SK-N-MC (cell line): ENCODE results near the gene HPS4.
"Not testable (repeated sequence)": the region's sequence is repeated elsewhere in the genome, so short reads cannot be mapped to it uniquely, and the experiment has no call there.

Experiments
- DNase-seq: peaks from one replicate; pipeline ENCODE4 v3.0.0-alpha.2; 2011; ENCODE audit warnings: low read depth, low spot score
- H3K27ac ChIP-seq: fragments of 200-600 bp; sonication (generic); 2 replicates; pipeline ENCODE4 v1.5.1; 2016; ENCODE audit warnings: mixed run types
- H3K36me3 ChIP-seq: fragments of 200-600 bp; sonication (generic); 2 replicates; pipeline ENCODE4 v1.6.1; 2017; ENCODE audit warnings: antibody characterized with exemption, low read length, mixed read lengths; ENCODE audit not compliant: insufficient read depth
- H3K4me3 ChIP-seq: fragments of 200-600 bp; sonication (generic); 2 replicates; pipeline ENCODE4 v1.5.1; 2016
- H3K9ac ChIP-seq: fragments of 200-600 bp; sonication (generic); 2 replicates; pipeline ENCODE4 v1.8.0; 2017; ENCODE audit warnings: mixed run types, mixed read lengths; ENCODE audit not compliant: insufficient read length
- H3K9me3 ChIP-seq: fragments of 200-600 bp; sonication (generic); 2 replicates; pipeline ENCODE4 v1.6.1; 2017; ENCODE audit warnings: low read depth, mild to moderate bottlenecking, antibody characterized with exemption, low read length, moderate library complexity, mixed read lengths
- EZH2 ChIP-seq: fragments of 200-600 bp; sonication (generic); IDR thresholded peaks from one replicate; pipeline ENCODE4 v1.6.1; 2017; ENCODE audit warnings: antibody characterized with exemption
- FOXP2 ChIP-seq: optimal IDR thresholded peaks from 2 replicates; pipeline ENCODE3; 2011; ENCODE audit warnings: mild to moderate bottlenecking, moderate library complexity; ENCODE audit not compliant: insufficient read depth; ENCODE audit errors: extremely low read length, control extremely low read depth
- POLR2AphosphoS5 ChIP-seq: IDR thresholded peaks from 2 replicates; pipeline ENCODE4 v1.6.1; 2012; ENCODE audit warnings: mild to moderate bottlenecking, low read depth, low read length, borderline replicate concordance

The HPS4 gene

DNA sequence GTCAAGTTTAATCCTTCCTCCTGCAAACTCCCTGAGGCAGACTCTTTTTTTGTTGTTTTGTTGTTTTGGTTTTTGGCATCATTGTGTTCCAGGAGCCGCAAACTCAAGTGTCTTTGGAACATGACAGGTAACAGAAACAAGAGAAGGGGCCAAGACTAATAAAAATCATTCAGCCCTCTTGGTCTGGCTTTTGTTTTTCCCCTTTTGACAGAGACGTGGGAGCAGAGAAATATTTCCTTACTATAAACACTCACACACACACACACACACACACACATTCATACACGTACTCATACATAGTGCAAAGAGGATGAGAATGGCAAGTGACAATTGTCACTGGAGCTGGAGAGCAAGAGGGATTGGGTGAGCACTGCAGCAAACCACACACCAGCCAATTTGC is 65.0 kb downstream of the HPS4 start:
- Histone ChIP-seq H3K4me3 (no peak overlapping the region), H3K9ac (no peak overlapping the region), H3K27ac (no peak overlapping the region), H3K9me3 (no peaks in the 10 kb centered on the region), H3K36me3 (no peaks in the 10 kb centered on the region)
- TF ChIP-seq POLR2AphosphoS5 = no peak
- TF ChIP-seq EZH2 = no peak
- no peak for TF ChIP-seq FOXP2
- no peak for DNase-seq

DNA sequence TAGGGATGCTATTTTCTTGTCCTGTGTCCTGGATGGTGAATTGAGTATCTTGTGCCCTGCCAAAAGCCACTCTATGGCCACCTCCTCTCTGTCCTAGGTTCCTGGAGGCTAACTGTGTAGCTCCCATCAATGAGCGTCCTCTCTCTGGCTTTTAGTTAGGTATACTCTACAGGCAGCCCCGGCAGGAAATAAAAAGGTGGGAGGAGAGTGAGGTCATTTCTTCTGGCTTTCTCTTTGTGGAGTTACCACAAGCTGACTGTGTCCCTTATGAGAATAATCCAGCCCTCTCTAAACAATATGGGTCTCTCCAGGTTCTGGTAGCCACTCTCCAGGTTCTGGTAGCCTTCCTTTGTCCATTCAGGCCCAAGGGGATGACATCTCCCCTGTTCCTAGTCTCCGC is 66.2 kb downstream of the HPS4 start:
- no peak for DNase-seq
- no peaks in the 10 kb centered on the region for H3K9me3 ChIP-seq
- H3K36me3 ChIP-seq = no peaks in the 10 kb centered on the region
- H3K9ac ChIP-seq = no peak overlapping the region
- no peak overlapping the region for H3K4me3 ChIP-seq
- TF ChIP-seq EZH2 = no peak
- TF ChIP-seq POLR2AphosphoS5 = no peak
- TF ChIP-seq FOXP2 = no peak
- no peak overlapping the region for H3K27ac ChIP-seq

DNA sequence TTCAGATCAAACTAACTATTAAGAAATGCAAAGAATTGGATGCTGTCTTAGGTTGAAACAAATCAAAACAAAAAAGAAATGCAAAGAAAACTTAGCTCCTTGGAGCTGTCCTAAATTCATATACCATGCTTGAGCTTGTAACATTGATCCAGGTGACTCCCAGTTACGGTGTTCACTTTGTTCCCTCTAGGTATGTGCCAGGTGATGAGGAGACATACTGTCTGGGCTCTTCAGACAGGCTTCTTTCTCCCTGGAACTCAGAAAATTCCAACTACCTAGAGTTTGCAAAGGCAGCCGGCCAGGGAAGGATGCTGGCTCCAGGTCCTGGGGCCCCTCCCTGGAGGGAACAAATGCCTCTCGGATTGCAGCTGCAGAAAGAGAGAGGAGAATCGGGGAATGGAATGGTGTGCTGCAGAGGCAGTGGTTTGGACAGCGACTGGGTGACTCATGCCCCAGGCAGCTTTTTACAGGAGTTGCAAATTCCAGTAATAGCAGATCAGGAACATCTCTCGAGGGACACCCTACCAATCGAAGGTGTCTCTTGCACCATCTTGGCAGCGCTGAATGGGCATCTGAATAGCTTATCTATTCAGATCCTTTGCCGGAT is 66.8 kb downstream of the HPS4 start:
- no peak overlapping the region for H3K9ac ChIP-seq
- H3K4me3 ChIP-seq = no peak overlapping the region
- H3K27ac ChIP-seq = no peak overlapping the region

DNA sequence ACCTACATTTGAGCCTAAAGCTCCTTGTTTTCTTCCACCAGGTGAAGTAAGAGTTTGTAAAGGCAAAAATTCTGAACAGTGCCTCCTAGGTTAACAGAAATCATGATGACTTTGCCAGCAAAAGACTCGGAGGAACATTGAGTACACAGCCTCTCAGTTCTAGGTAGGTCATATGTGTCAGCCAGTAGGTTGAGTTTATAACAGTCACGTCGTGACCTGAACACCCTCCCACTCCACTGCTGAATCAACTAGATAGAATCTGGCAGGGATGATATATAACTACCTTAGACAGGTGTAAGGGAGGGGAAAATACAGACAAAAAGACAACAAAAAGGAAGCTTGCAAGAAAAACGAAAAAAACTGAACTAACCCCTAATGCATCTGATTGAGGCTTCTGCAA is 67.3 kb downstream of the HPS4 start:
- H3K9me3 ChIP-seq = no peaks in the 10 kb centered on the region
- no peak overlapping the region for H3K9ac ChIP-seq
- no peaks in the 10 kb centered on the region for H3K36me3 ChIP-seq
- H3K4me3 ChIP-seq = no peak overlapping the region
- no peak for DNase-seq
- H3K27ac ChIP-seq = no peak overlapping the region
- no peak for TF ChIP-seq POLR2AphosphoS5
- TF ChIP-seq FOXP2 = no peak
- TF ChIP-seq EZH2 = no peak

More for the DNA sequence above, 66.8 kb downstream of the HPS4 start:
- Histone ChIP-seq H3K36me3 (no peaks in the 10 kb centered on the region), H3K9me3 (no peaks in the 10 kb centered on the region)
- DNase-seq = no peak
- TF ChIP-seq FOXP2 (no peak), POLR2AphosphoS5 (no peak), EZH2 (no peak)

DNA sequence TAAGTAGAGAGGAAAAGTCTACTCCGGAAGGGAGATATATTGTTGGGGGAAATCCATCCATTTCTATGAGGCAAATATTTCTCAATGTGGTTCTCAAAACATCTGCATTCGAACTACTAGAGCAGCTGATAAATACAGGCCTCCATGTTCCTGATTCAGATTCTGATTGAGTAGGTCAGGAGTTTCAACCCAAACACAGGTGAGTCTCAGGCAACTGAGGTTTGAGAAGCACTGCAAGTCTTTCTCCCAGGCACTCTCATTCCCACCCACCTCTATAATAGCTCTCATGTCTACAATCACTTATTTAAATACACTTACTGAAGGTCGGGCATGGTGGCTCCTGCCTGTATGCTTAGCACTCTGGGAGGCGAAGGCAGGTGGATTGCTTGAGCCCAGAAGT is 69.2 kb downstream of the HPS4 start:
- Histone ChIP-seq H3K9me3 (no peaks in the 10 kb centered on the region), H3K4me3 (no peak overlapping the region), H3K9ac (no peak overlapping the region), H3K36me3 (no peaks in the 10 kb centered on the region), H3K27ac (no peak overlapping the region)
- TF ChIP-seq EZH2 = no peak
- DNase-seq = no peak

DNA sequence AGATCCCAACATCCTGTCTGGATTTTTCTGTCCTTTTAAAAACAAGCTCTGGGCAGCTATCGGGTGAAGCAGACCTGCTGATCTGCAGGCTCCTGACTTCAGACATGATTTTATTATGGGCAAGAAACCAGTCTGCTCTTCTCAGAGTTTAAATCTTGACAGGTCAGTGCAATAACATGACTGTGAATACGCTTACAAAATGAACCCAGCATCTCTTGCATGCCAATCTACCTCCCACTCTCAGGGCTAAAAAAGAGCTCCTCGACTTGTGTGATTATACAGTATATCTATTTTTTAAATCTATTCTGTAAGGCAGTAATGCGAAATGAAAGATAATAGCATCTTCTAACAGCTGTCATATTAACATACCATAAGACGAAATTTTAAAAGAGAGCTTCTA is 73.2 kb downstream of the HPS4 start:
- TF ChIP-seq POLR2AphosphoS5 = no peak
- TF ChIP-seq FOXP2 = no peak
- TF ChIP-seq EZH2 = no peak
- Histone ChIP-seq H3K4me3 (no peak overlapping the region), H3K36me3 (no peaks in the 10 kb centered on the region), H3K9ac (no peak overlapping the region), H3K9me3 (no peaks in the 10 kb centered on the region), H3K27ac (no peak overlapping the region)
- DNase-seq = no peak

DNA sequence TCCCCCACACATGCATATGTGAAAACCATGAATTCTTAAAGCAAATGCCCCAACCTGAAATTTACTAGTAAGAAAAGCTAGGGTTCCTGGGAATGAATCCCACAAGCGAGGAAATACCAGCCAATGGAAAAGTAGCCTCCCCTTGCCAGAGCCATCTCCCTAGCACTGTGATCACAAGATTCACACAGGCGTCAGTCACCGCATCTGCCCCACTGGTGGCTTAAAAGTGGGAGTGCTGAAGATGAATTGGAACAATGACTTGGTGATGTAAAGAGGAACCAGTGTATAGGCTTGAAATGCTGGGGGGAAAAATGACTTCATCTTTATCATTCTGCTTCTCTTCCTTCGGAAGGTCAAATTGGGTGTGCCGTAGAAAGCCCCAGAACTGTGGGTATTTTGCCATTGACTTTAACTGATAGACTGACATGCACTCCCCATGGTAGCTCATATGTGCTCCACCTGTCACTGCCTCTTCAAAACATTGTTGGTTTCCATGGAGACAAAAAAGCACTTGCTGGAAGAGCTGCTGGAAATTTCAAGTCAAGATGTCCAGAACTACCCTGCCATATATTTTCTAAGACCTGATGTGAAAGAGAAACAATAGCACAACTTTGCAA is 73.8 kb downstream of the HPS4 start:
- H3K9ac ChIP-seq = no peak overlapping the region
- no peaks in the 10 kb centered on the region for H3K9me3 ChIP-seq
- H3K36me3 ChIP-seq = no peaks in the 10 kb centered on the region
- no peak overlapping the region for H3K27ac ChIP-seq
- DNase-seq = no peak
- H3K4me3 ChIP-seq = no peak overlapping the region
- no peak for TF ChIP-seq POLR2AphosphoS5
- no peak for TF ChIP-seq EZH2
- TF ChIP-seq FOXP2 = no peak

DNA sequence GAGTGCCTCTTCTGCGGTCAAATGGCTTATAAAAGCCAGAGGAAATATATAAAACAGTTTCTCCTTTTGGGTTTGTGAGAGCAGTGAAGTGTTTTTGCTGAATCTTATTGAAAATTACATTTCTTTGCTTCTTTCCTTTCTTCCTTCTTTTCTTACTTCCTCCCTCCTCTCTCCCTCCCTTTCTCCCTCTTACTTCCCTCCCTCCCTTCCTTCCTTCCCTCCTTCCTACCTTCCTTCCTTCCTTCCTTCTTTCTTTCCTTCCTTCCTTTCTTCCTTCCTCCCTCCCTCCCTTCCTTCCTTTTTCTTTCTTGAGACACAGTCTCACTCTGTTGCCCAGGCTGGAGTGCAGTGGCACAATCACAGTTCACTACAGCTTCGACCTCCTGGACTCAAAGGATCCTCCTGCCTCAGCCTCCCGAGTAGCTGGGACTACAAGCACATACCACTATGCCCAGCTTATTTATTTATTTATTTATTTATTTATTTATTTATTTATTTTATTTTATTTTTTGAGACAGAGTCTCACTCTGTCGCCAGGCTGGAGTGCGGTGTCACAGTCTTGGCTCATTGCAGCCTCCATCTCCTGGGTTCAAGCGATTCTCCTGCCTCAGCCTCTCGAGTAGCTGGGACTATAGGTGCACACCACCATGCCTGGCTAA is 74.9 kb downstream of the HPS4 start:
- DNase-seq, H3K9me3 ChIP-seq, H3K27ac ChIP-seq, H3K36me3 ChIP-seq, H3K9ac ChIP-seq, H3K4me3 ChIP-seq: not testable (repeated sequence)

DNA sequence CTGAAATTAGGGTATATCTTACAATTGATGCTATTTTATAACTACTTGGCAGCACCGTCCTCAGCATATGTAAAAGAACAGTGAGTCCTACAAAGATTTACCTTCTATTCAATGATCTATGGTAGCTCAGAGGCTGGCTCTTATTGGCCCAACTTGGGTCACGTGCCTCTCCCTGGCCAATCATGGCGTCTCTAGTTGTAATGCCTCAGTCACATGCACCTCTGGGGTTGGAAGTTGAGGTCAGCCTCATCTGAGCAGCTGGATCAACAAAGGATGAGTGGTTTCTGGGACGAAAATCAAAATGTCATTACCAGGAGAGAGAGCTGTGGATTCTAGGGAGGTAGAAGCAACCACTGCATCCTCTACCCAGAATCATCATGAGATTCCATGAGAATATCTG is 77.5 kb downstream of the HPS4 start:
- Histone ChIP-seq H3K4me3 (no peak overlapping the region), H3K27ac (no peak overlapping the region)
- TF ChIP-seq FOXP2 (no peak), POLR2AphosphoS5 (no peak), EZH2 (no peak)

More for the DNA sequence above, 77.5 kb downstream of the HPS4 start:
- no peak for DNase-seq
- Histone ChIP-seq H3K9ac (no peak overlapping the region), H3K9me3 (no peaks in the 10 kb centered on the region), H3K36me3 (no peaks in the 10 kb centered on the region)
